A549 treated with AZD9567 at 1 μM for 4 hours (cell line): ENCODE data around the gene PTPRCAP. TPM values are rescaled to one million over a fixed set of nuclear protein-coding genes. Genes with fewer than 3 reads are reported as not detected.

Experiments used
- total RNA-seq: library from RNA; stranded (reverse); fragments of 200-300 nt; extraction: Qiagen RNA extraction; gene quantifications from 5 replicates; pipeline ENCODE4 v1.2.3, GENCODE V29; 2022; ENCODE audit not compliant: insufficient read depth

The PTPRCAP gene, protein sequence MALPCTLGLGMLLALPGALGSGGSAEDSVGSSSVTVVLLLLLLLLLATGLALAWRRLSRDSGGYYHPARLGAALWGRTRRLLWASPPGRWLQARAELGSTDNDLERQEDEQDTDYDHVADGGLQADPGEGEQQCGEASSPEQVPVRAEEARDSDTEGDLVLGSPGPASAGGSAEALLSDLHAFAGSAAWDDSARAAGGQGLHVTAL
- total RNA-seq: 0.14 to 0.63 TPM (median 0.43 TPM) in 4 of 5 replicates, not detected in the other

DNA sequence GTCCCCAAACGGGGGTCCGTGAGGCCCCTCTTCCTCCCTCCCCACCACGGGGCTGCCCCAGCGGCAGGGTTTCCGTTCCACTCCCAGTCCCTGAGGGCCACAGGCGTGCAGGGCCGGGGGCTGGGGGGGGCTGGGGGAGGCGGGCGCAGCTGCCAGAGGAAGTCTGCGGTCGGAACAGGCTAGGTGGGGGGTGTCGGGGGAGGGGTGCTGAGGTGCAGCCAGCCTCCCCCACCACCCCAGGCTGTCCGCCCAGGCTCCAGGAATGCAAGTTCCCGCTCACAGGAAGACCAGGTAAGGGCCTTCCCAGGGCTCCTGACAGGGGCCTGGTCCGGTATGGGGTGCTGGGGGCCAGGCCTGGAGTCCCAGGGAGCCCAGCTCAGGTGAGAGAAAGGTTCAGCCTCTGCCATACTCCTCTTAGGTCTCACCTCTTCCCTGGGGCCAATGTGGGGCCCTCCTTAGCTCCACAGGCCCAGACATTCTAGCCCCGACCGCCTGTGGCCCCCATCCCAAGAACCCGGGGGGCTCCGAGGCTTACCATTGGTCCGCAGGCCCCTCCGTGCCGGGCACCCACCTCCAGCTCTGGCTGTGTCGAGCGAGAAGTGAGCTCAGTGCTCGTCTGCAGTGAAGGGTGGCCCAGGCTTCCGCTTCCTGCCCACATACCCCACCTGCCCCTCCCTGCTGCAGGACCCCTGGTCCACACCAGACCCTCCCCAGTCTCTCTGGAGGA is at the start of gene PTPRCAP:
Gene PTPRCAP, minus strand, starts transcription at position 601 of the 727 bp plus-strand sequence. Its CDS starts 63 bp downstream, at position 538.

DNA sequence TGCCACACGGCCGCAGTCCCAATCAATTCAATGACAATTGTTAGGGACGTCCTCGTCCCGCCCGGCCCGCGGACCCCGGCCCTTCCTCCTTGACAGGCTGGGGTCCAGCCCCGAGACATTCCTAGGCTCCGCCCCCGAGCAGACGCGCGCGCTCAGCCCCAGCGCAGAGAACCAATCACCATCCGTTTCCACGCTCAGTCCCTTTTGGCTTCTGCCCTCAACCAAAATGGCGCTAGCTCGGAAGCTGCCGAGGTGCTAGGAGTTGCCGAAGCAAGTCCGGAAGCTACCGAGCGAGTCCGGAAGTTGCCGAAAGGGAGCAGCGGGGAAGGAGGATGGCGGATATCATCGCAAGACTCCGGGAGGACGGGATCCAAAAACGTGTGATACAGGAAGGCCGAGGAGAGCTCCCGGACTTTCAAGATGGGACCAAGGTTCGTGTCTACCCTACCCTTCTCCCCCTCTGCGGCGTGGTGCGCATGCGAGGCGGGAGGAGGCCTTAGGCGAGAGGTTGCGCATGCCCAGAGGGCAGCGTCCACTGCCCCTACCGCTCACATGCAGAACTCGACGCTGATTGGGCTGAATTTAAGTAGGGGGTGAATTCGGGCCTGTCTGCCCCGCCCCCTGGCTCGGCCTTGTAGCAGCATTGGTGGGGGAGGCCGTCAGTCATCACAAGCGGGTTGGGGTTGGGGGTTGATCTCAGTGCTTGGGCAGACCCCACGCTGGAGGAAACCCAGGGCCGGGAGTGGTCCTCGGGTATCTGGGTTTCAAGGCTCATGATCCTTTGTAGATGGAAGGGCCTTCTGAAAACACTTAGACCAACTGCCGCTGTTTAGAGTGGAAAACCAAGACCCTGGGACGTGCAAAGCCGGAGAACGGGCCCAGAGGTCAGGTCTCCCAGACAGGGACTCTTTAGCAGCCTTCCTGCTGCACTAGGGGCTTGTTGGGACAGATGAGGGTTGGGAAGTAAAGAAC is 45.6 kb upstream of the PTPRCAP start, which contains the start of gene AIP:
Gene AIP, plus strand, starts transcription at position 200 of the 972 bp plus-strand sequence. Its CDS starts 133 bp downstream, at position 333.

DNA sequence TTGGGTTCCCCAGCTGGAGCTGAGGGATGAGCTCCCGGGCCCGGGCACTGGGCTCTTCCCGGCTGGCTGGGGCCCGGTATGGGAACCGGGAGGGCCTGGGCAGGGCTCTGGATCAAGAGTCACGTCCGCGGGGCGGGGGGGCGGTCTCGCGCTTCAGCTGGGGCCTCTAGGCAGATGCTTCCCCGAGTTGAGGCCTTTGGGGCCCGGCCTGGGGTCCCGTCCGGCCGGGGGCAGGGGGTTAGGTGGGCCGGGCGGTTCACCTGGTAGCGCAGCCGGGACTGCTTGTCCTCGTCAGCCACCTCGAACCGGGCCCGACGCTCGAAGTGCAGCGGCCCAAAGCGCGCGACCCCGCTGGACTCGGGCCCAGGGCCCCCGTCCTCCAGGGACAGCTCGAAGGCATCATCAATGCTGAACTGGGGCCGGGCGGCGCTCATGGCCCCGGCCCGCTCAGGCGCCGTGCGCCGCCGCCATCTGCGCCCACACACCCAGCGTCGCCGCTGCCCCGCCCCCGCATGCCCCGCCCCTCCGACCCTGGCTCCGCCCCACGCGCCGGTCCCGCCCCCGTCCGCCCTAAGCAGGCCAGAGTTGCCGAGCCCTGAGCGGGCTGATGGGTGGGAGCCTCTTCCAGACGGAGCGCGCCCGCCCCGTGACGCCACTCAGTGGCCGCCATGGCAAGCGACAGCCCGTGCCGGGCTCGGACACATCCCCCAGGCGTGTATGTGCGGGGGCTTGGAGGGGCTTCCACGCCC is 31.5 kb upstream of the PTPRCAP start, which contains the start of gene TMEM134:
Gene TMEM134, minus strand, starts transcription at position 493 of the 749 bp plus-strand sequence. Its CDS starts 59 bp downstream, at position 434.

DNA sequence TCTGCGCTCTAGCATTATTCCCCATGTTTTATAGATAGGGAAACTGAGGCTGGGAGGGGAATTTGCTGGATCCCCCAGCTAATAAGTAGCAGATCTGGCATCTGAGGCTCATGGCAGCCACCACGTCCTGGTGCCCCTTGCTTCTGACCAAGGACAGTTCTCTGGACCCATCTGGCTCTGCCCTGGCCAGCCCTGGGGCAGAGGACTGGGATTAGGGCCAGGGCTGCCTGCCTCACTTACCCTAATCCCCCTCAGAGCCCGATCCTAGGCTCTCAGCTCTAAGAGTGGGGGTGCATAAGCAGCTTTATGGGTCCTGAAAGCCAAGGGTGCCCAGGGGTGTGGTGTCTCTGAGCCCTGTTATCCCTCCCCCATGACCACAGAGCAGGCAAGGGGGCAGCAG is 17.6 kb upstream of the PTPRCAP start, which contains the start of gene CABP4:
Gene CABP4, plus strand, starts transcription at position 301 of the 400 bp plus-strand sequence. Its CDS starts 70 bp downstream, at position 371.

DNA sequence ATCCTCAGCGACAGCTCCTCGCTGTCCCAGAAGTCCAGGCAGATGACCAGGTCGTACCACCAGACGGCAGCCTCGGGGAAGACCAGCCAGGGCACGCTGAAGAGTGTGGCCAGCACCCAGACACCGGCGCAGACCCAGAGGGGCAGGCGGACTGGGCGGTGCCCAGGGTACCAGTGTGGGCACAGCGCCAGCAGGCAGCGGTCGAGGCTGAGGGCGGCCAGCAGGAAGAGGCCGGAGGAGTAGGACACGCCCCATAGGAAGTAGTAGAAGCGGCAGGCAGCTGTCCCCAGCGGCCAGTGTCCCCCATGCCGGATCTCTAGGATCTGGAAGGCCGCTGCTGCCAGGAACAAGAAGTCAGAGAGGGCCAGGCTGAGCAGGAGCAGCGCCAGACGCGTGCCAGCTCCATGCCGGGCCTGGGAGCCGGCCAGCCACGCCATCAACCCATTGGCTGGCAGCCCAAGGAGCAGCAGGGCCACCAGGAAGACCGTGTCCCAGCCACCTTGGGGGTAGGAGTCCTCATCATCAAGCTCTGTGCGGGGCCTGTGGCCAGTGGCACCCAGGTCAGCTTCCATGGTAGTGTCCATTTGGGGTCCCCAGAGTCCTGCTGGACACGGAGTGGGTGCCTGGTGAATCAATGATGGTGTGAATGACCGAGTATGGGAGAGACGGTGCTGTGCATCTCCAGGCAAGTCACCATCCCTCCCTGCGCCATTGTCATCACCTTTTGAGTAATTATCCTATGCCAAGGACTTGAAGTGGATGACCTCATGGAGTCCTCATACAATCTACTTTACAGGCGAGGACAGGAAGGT is 14.9 kb upstream of the PTPRCAP start, which contains the start of gene GPR152:
Gene GPR152, minus strand, starts transcription at position 589 of the 812 bp plus-strand sequence. Its CDS starts 5 bp downstream, at position 584.

DNA sequence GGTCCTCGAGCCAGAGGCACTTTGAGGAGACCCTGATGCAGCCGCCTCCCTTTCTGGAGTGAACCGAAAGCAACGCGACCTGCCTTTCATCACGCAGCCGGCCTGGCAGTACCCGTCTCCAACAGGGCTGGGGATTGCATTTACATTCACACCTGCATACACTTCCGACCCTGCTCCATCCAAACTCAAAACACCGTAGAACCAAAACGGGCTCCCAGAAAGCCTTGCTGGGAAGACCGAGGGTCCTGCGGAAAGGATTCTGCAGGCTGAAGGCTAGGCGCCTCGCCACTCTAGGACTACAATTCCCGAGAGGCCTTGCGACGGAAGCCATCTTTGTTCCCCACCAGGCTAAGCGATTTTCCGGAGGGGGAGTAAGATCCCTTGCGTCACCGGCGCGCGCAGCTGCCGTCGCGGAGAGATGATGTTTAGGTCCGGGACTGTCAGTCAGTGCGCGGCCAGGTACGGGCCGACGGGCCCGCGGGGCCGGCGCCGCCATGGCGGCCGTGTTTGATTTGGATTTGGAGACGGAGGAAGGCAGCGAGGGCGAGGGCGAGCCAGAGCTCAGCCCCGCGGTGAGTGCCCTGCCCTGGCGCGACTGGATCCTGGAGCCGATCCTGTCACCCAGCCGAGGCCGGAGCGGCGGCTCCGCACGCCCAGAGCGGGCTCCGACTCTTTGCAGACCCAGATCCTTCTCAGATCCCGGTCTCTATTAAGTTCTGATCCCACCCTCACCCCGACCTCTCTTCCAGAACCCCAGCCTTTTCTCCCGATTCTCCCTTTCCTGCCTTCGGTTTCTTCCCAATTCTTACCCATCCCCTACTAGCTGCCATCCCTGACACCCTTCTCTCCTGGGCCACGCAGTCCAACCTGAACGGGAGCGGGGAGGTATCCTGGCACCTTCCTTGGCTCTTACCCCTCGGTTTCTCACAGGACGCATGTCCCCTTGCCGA is 9.2 kb downstream of the PTPRCAP start, which contains the start of gene RPS6KB2:
Gene RPS6KB2, plus strand, starts transcription at position 443 of the 950 bp plus-strand sequence. Its CDS starts 52 bp downstream, at position 495.

DNA sequence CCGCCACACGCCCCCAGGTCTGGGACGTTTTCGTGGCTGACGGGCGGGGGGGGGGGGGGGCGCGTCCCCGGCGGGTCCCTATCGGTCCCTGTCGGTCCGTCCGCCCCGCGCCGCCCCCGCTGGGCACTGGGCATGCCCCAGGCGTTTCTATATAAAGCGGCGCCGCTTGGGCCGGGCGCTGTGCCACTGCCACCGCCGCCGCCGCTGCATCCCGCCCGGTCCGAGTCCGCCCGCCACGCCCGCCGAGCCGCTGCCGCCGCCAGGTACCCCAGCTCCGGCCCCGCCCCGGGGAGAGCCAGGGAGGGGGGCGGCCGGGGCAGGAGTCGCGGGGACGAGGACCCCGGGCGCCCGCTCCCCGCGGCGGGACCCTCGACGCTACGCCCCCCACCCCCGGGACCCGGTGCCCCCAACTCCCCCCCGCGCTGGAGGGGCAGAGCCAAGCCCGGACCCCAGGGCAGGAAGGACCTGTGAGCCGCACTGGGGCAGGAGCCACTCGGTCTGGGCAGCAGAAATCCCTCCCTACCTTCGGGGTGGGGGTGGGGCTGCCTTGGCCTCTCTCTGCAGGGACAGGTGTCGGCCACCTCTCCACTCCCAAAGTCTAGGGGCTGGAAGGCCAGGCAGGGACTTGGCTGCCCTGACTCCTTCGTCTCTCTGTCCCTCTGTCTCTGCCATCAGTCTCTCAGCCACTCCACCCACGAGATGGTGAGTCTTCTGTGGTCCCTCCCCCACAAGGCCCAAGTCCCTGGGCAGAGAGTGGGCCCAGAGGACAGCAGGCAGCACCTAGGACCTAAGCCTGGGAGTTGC is 21.8 kb downstream of the PTPRCAP start, which contains the start of gene CARNS1:
Gene CARNS1, plus strand, starts transcription at position 178 of the 804 bp plus-strand sequence. Its CDS starts 522 bp downstream, at position 700.

DNA sequence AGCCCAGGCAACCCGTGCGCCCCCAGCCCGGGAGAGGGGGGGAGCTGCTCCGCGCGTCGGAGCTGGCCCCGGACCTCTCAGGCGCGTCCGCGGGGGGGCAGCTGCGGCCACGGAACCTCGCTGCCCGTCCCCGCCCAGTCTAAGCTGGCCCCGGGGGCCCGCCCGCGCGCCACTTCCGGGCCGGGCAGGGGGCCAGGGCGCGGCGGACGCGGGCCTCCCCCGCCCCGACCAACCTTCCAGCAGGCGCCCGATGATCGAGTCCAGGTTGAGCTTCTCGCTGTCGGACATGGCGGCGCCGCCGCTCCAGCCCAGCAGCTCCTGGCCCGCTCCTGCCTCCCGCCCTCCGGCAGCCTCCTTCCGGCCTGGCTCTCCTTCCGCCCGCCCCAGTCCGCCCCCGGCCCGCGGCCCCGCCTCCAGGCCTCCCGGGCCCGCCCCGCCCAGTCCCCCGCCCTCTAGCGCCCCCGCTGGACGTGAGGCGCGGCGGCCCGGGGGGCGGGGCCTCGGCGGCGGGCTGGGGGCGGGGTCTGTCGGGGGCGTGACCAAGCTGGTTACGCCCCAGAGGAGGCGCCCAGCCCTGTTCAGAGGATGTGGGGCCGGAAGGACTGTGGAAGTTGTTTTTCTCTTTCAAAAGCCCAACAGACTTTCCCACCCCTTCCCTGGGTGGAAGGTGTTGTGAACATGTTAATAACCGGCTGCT is 35.8 kb downstream of the PTPRCAP start, which contains the start of gene PPP1CA:
Gene PPP1CA, minus strand, starts transcription at position 364 of the 697 bp plus-strand sequence. Its CDS starts 76 bp downstream, at position 288.

DNA sequence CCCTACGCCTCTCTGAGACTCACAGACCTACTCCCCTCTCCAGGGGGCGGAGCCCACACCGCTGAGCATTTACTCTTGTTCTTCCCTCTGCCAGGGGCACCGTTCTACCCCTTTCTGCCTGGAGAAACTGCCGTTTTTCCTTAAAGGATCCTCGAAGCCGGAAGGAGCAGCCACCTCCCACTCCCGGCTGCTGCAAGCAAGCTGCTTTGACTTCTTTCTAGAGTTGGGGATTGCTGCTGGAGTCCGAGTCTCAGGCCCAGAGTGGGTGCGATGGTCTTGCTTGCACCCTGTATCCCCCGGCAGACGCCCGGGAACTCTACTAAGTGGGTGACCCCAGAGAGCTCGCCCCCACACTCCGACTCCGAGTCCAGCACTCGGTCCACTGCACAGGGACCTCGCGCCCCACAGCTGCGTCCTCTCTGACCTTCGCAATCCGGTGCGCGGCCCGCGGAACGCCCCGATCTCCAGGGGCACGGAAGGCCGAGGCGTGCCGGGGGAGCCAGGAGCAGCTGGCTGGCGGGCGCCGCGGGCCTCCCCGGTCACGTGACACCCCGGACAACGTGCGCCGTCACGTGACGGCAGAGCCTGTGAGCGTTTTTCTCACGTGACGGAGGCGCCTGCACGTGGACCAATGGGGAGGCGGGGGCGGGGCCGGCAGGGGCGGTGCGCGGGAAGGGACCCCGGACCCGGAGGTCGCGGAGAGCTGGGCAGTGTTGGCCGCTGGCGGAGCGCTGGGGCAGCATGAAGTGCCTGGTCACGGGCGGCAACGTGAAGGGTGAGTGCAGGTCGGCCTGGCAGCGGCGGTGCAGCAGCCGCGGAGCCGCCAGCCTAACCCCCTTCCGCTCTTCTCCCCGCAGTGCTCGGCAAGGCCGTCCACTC is 45.9 kb downstream of the PTPRCAP start, which contains the start of gene RAD9A:
Gene RAD9A, plus strand, starts transcription at position 683 of the 879 bp plus-strand sequence. Its CDS starts 59 bp downstream, at position 742.

Other genes starting within 250 kb of the PTPRCAP start
- gene GRK2, start 171.2 kb downstream of the PTPRCAP start, total RNA-seq: 36.6 to 43.3 TPM (median 41.4 TPM) in 5 replicates
- gene ANKRD13D, start 148.4 kb downstream of the PTPRCAP start, total RNA-seq: 24.8 to 27.6 TPM (median 26.4 TPM) in 5 replicates
- 15.9 to 30.1 TPM (median 26.4 TPM) in 5 replicates for gene SSH3, start 134.2 kb downstream of the PTPRCAP start, total RNA-seq
- gene POLD4, start 84.1 kb downstream of the PTPRCAP start, total RNA-seq: 167 to 237 TPM (median 225 TPM) in 5 replicates
- 22.8 to 42.8 TPM (median 40.4 TPM) in 5 replicates for gene CLCF1, start 64.1 kb downstream of the PTPRCAP start, total RNA-seq
- gene RAD9A, start 45.7 kb downstream of the PTPRCAP start, total RNA-seq: 22.4 to 31.6 TPM (median 29.7 TPM) in 5 replicates
- gene PPP1CA, start 35.8 kb downstream of the PTPRCAP start, total RNA-seq: 263 to 306 TPM (median 277 TPM) in 5 replicates
- gene TBC1D10C, start 33.6 kb downstream of the PTPRCAP start, total RNA-seq: 0.08 to 0.17 TPM (median 0.15 TPM) in 3 of 5 replicates, not detected in the others
- gene CARNS1, start 22.0 kb downstream of the PTPRCAP start, total RNA-seq: 0.15 to 0.23 TPM (median 0.17 TPM) in 4 of 5 replicates, not detected in the other
- 46.8 to 55.2 TPM (median 50.2 TPM) in 5 replicates for gene RPS6KB2, start 9.2 kb downstream of the PTPRCAP start, total RNA-seq
- 54.1 to 65.0 TPM (median 59.3 TPM) in 5 replicates for gene CORO1B, start 5.8 kb upstream of the PTPRCAP start, total RNA-seq
- 0.06 to 0.07 TPM in 2 of 5 replicates, not detected in the others for gene GPR152, start 15.0 kb upstream of the PTPRCAP start, total RNA-seq
- not detected in 5 replicates for gene CABP4, start 17.7 kb upstream of the PTPRCAP start, total RNA-seq
- gene TMEM134, start 31.6 kb upstream of the PTPRCAP start, total RNA-seq: 33.3 to 67.5 TPM (median 61.7 TPM) in 5 replicates
- 31.9 to 47.6 TPM (median 46.3 TPM) in 5 replicates for gene AIP, start 45.3 kb upstream of the PTPRCAP start, total RNA-seq
- 25.4 to 46.8 TPM (median 41.3 TPM) in 5 replicates for gene PITPNM1, start 67.7 kb upstream of the PTPRCAP start, total RNA-seq
- gene CDK2AP2, start 70.5 kb upstream of the PTPRCAP start, total RNA-seq: 71.4 to 89.7 TPM (median 88.5 TPM) in 5 replicates
- not detected in 5 replicates for gene CABP2, start 85.8 kb upstream of the PTPRCAP start, total RNA-seq
- gene GSTP1, start 146.1 kb upstream of the PTPRCAP start, total RNA-seq: 1,433 to 1,729 TPM (median 1,718 TPM) in 5 replicates
- 115 to 157 TPM (median 156 TPM) in 5 replicates for gene NDUFV1, start 169.3 kb upstream of the PTPRCAP start, total RNA-seq
- 3.1 to 17.8 TPM (median 15.7 TPM) in 5 replicates for gene NUDT8, start 192.3 kb upstream of the PTPRCAP start, total RNA-seq
- gene TBX10, start 202.1 kb upstream of the PTPRCAP start, total RNA-seq: not detected in 5 replicates
- 0.93 to 1.6 TPM (median 1.2 TPM) in 4 of 5 replicates, not detected in the other for gene ACY3, start 213.0 kb upstream of the PTPRCAP start, total RNA-seq
- gene ALDH3B2, start 236.9 kb upstream of the PTPRCAP start, total RNA-seq: 0.06 to 0.18 TPM in 2 of 5 replicates, not detected in the others